HepG2 (cell line): ENCODE measurements around the gene PACS1. TPM values are rescaled to one million over a fixed set of nuclear protein-coding genes. Genes with fewer than 3 reads are reported as not detected.

Experiments
- ATF4 ChIP-seq, 2 experiments: fragments of 450-650 bp in 1 of 2; sonication (generic) in 1 of 2; formaldehyde crosslinking; IDR thresholded peaks; 2 replicates each; pipeline versions ENCODE4 v1.5.0 to v1.8.0; 2020 to 2022; ENCODE audit warnings: mild to moderate bottlenecking in 1 of 2, missing genetic modification reagents in 1 of 2
- CEBPZ ChIP-seq: IDR thresholded peaks from 2 replicates; pipeline ENCODE4 v1.6.1; 2012; ENCODE audit warnings: low read length, improper control_type of control experiment
- EP300 ChIP-seq, 3 experiments: sonication (generic) in 1 of 3; formaldehyde crosslinking in 1 of 3; IDR thresholded peaks; 2 replicates each; pipeline versions ENCODE4 v1.5.1 to v1.6.1; 2011 to 2020; ENCODE audit warnings: low read depth in 2 of 3, low read length in 2 of 3, borderline replicate concordance in 1 of 3, improper control_type of control experiment in 1 of 3, mild to moderate bottlenecking in 1 of 3, missing genetic modification reagents in 1 of 3, moderate library complexity in 1 of 3
- GZF1 ChIP-seq: sonication (generic); formaldehyde crosslinking; IDR thresholded peaks from 2 replicates; pipeline ENCODE4 v1.5.1; 2020; ENCODE audit warnings: mild to moderate bottlenecking, missing genetic modification reagents
- MTF1 ChIP-seq: sonication (generic); formaldehyde crosslinking; IDR thresholded peaks from 2 replicates; pipeline ENCODE4 v1.5.0; 2020; ENCODE audit warnings: missing genetic modification reagents
- NFRKB ChIP-seq: fragments of 450-650 bp; IDR thresholded peaks from 2 replicates; pipeline ENCODE4 v1.6.1; 2017
- TAF15 ChIP-seq: fragments of 200-400 bp; formaldehyde crosslinking; IDR thresholded peaks from one replicate; pipeline ENCODE4 v1.6.1; 2018; ENCODE audit warnings: mild to moderate bottlenecking, low read depth, low read length; ENCODE audit not compliant: poor library complexity, severe bottlenecking
- TFDP1 ChIP-seq: IDR thresholded peaks from 2 replicates; pipeline ENCODE4 v1.6.1; 2016; ENCODE audit warnings: missing compliant biosample characterization, missing genetic modification reagents, borderline replicate concordance
- ZBTB38 ChIP-seq: sonication (generic); formaldehyde crosslinking; IDR thresholded peaks from 2 replicates; pipeline ENCODE4 v1.5.1; 2020; ENCODE audit warnings: mild to moderate bottlenecking, missing genetic modification reagents
- ZC3H13 ChIP-seq: sonication (generic); formaldehyde crosslinking; IDR thresholded peaks from 2 replicates; pipeline ENCODE4 v1.8.1; 2023; ENCODE audit warnings: mild to moderate bottlenecking, missing genetic modification reagents, moderate library complexity
- ZFP90 ChIP-seq: sonication (generic); formaldehyde crosslinking; IDR thresholded peaks from 2 replicates; pipeline ENCODE4 v1.8.0; 2022; ENCODE audit warnings: missing genetic modification reagents, mild to moderate bottlenecking, inconsistent platforms, borderline replicate concordance
- ZMYM3 ChIP-seq: sonication (generic); formaldehyde crosslinking; IDR thresholded peaks from 2 replicates; pipeline ENCODE4 v1.5.1; 2020; ENCODE audit warnings: mild to moderate bottlenecking, missing genetic modification reagents
- ZNF18 ChIP-seq: sonication (generic); formaldehyde crosslinking; IDR thresholded peaks from 2 replicates; pipeline ENCODE4 v1.8.0; 2022; ENCODE audit warnings: mild to moderate bottlenecking, missing genetic modification reagents; ENCODE audit not compliant: insufficient replicate concordance
- ZNF337 ChIP-seq: sonication (generic); formaldehyde crosslinking; IDR thresholded peaks from 2 replicates; pipeline ENCODE4 v1.5.1; 2020; ENCODE audit warnings: missing genetic modification reagents, low read depth, mild to moderate bottlenecking, borderline replicate concordance
- ZNF687 ChIP-seq: sonication (generic); formaldehyde crosslinking; IDR thresholded peaks from 2 replicates; pipeline ENCODE4 v1.5.1; 2020; ENCODE audit warnings: mild to moderate bottlenecking, missing genetic modification reagents, moderate library complexity
- ZNF788 ChIP-seq: sonication (generic); formaldehyde crosslinking; IDR thresholded peaks from 2 replicates; pipeline ENCODE4 v1.5.0; 2020; ENCODE audit warnings: mild to moderate bottlenecking, missing genetic modification reagents, borderline replicate concordance
- polyA plus RNA-seq, 8 experiments: library from polyadenylated mRNA; depleted of rRNA in 3 of 8; stranded (reverse) in 7 of 8; unstranded in 1 of 8; fragments of >200 nt; fragmentation: Illumina TruSeq in 4 of 8; extraction: Trizol in 4 of 8; gene quantifications; 2 replicates each; pipeline versions ENCODE4 v1.2.1 to v1.2.3, GENCODE V29; 2011 to 2016; ENCODE audit warnings: low read depth in 4 of 8, missing spikeins in 1 of 8, mixed read lengths in 1 of 8; ENCODE audit not compliant: insufficient read depth in 1 of 8
- total RNA-seq, 5 experiments: library from RNA; depleted of rRNA; stranded (reverse); fragments of >200 nt; fragmentation: Illumina TruSeq; extraction: Trizol; gene quantifications; 2 replicates each; pipeline ENCODE4 v1.2.3, GENCODE V29; 2016; ENCODE audit warnings: low read depth in 1 of 5

PACS1 gene
- total and polyA plus RNA-seq, 2 of the 13 experiments (the other 11 are each of a cell fraction or from before 2014, with no cell fraction given): 7.6 to 8.6 TPM

GRCh38 chr11:66267379-66268243 lies 197.5 kb downstream of the PACS1 start (continued):
- TF ChIP-seq EP300 (IDR thresholded peaks at IDR 0.05; ENCODE audit: low read depth in 2 of 2, low read length in 2 of 2) (no peak), EP300 (CRISPR knock-in tag; IDR thresholded peaks at IDR 0.05; ENCODE audit: borderline replicate concordance) (no peak), MTF1 (no peak), ZNF687 (CRISPR knock-in tag) (peak; percentile 26; the same call in 1 of the 2 replicates), CEBPZ (no peak), TAF15 (no peak), ZBTB38 (no peak), TFDP1 (CRISPR knock-in tag) (no peak), ZFP90 (CRISPR knock-in tag) (no peak), GZF1 (no peak), NFRKB (no peak), ATF4 (CRISPR knock-in tag; IDR thresholded peaks at IDR 0.05) (no peak), ZNF337 (CRISPR knock-in tag) (no peak), ZMYM3 (no peak), ZNF18 (CRISPR knock-in tag) (peak; percentile 39), ZC3H13 (no peak), ZNF788 (CRISPR knock-in tag) (0 out of 2 replicates have a peak, but pooled peaks have one; percentile 27)
